Measurements from ENCODE around the gene KDM4C.

DNA sequence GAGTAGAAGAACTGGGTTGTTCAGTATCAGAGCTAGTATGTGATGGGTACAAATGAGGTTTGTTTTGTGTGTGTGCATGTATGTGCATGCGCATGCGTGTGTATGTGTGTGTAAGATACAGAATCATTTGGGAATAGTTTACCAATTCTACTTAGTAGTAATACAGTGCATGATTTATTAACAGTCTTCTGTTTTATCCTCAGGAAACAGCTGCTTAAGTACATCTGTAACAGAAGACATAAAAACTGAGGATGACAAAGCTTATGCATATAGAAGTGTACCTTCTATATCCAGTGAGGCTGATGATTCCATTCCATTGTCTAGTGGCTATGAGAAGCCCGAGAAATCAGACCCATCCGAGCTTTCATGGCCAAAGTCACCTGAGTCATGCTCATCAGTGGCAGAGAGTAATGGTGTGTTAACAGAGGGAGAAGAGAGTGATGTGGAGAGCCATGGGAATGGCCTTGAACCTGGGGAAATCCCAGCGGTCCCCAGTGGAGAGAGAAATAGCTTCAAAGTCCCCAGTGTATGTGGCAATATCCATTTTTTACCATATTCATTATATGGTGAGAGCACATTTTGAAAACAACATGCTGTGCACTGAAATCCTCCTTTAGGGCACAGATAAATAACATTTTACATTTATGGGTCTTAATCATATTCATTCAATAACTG is 228.5 kb downstream of the KDM4C start:
- TF ChIP-seq, protein P1, sequence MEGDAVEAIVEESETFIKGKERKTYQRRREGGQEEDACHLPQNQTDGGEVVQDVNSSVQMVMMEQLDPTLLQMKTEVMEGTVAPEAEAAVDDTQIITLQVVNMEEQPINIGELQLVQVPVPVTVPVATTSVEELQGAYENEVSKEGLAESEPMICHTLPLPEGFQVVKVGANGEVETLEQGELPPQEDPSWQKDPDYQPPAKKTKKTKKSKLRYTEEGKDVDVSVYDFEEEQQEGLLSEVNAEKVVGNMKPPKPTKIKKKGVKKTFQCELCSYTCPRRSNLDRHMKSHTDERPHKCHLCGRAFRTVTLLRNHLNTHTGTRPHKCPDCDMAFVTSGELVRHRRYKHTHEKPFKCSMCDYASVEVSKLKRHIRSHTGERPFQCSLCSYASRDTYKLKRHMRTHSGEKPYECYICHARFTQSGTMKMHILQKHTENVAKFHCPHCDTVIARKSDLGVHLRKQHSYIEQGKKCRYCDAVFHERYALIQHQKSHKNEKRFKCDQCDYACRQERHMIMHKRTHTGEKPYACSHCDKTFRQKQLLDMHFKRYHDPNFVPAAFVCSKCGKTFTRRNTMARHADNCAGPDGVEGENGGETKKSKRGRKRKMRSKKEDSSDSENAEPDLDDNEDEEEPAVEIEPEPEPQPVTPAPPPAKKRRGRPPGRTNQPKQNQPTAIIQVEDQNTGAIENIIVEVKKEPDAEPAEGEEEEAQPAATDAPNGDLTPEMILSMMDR (IDR thresholded peaks at IDR 0.05; ENCODE audit: borderline replicate concordance, extremely low read depth, low read length, poor library complexity, severe bottlenecking) = no peak
- no peak for TF ChIP-seq EZH2 (IDR thresholded peaks at IDR 0.05; ENCODE audit: borderline replicate concordance, low read depth, low read length, severe bottlenecking)

Measured in DND-41 (cell line).